HEK293 (cell line): ENCODE results near the gene PMFBP1.

Experiments
- CTCF ChIA-PET: fragments of 350-600 bp; formaldehyde crosslinking; extraction: SDS; loops from one replicate; lab custom pipeline; 2021; ENCODE audit warnings: antibody characterized with exemption; lab: Yijun Ruan, JAX
- POLR2A ChIA-PET: fragments of 300-600 bp; formaldehyde crosslinking; extraction: SDS; loops from one replicate; lab custom pipeline; 2020; ENCODE audit warnings: antibody characterized with exemption, inconsistent platforms; lab: Yijun Ruan, JAX
- H3K27ac ChIP-seq: fragments of 200-500 bp; sonication (Bioruptor generic); 2 replicates; pipeline ENCODE4 v1.5.1; 2014; ENCODE audit warnings: low read depth, low read length, control low read depth, inconsistent platforms; ENCODE audit errors: extremely low read depth
- H3K36me3 ChIP-seq, 2 experiments: fragments of 200-500 bp in 1 of 2; sonication (Bioruptor generic) in 1 of 2; 1 replicate in 1 of 2; 2 replicates in 1 of 2; pipeline ENCODE4 v1.5.1; 2014 to 2017; ENCODE audit warnings: inconsistent platforms in 2 of 2, low read length in 2 of 2; ENCODE audit not compliant: control insufficient read depth in 2 of 2, insufficient read depth in 1 of 2
- H3K4me1 ChIP-seq: fragments of 200-500 bp; sonication (Bioruptor generic); 2 replicates; pipeline ENCODE4 v1.5.1; 2014; ENCODE audit warnings: mild to moderate bottlenecking, low read length, inconsistent platforms; ENCODE audit not compliant: control insufficient read depth, insufficient read depth
- H3K4me3 ChIP-seq: 2 replicates; pipeline ENCODE4 v1.5.1; 2011; ENCODE audit warnings: low read depth, mild to moderate bottlenecking, control low read depth, low read length, moderate library complexity
- H3K9me3 ChIP-seq: fragments of 200-500 bp; sonication (Bioruptor generic); 2 replicates; pipeline ENCODE4 v1.5.1; 2014; ENCODE audit warnings: low read depth, low read length, inconsistent platforms; ENCODE audit not compliant: control insufficient read depth, insufficient read depth
- ZNF624 ChIP-seq: fragments of 450-650 bp; formaldehyde crosslinking; IDR thresholded peaks from 2 replicates; pipeline ENCODE4 v1.5.1; 2017; ENCODE audit warnings: missing biosample characterization, missing genetic modification characterization
- ZNF830 ChIP-seq: fragments of 450-650 bp; IDR thresholded peaks from 2 replicates; pipeline ENCODE4 v1.5.0; 2018; ENCODE audit warnings: missing biosample characterization, missing genetic modification characterization, low read depth, mild to moderate bottlenecking, moderate library complexity
- TF ChIP-seq, protein P1 (sequence below): fragments of 450-650 bp; formaldehyde crosslinking; IDR thresholded peaks from 2 replicates; pipeline ENCODE4 v1.5.1; 2017; ENCODE audit warnings: missing biosample characterization, missing genetic modification characterization
- TF ChIP-seq, protein P2 (sequence below): fragments of 450-650 bp; formaldehyde crosslinking; IDR thresholded peaks from 2 replicates; pipeline ENCODE4 v1.5.1; 2016; ENCODE audit warnings: missing biosample characterization, missing genetic modification characterization
- TF ChIP-seq, protein P3 (sequence below): fragments of 450-650 bp; formaldehyde crosslinking; IDR thresholded peaks from 2 replicates; pipeline ENCODE4 v1.5.1; 2017; ENCODE audit warnings: missing biosample characterization, missing genetic modification characterization
- TF ChIP-seq, protein P4 (sequence below): fragments of 450-650 bp; formaldehyde crosslinking; IDR thresholded peaks from 2 replicates; pipeline ENCODE4 v1.5.1; 2016; ENCODE audit warnings: missing biosample characterization, missing genetic modification characterization

The PMFBP1 gene

DNA sequence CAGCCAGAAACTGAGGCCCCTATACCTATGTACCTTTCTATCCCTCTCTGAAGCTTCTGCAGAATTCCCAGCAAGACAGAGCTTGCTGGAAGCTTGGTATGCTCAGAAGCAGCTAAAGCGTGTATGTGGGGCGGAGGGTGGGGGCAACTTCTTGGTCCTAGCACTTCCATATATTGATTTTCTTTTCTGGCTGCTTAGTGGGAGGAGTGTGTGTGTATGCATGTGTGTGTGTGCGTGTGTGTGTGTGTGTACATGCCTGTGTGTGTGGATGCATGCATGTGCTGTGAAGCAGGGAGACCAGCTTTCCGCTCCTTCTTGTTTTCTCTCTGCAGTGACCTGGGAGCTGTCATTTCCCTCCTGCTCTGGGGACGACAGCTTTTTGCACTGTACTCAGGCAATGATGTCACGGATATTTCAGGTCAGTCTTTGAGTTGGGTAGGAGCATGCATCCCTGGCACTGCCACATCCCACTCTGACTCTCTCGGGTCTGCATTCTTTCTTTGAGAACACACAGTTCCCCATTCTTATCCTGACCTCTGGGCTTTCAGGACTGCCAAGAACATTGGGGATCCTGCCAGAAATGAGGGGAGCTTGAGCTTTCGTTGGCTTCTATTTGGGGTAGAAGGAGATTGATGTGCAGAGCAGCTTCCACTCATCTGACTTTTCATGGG, 98.3 kb downstream of the PMFBP1 start:
- ChIA-PET CTCF (no interaction called here), POLR2A (interaction anchor here (1.2 kb wide), 1 partner anchor 20 kb away, joined by 4 read pairs; the partner anchor contains the start of genes DHX38 and TXNL4B)
- Histone ChIP-seq H3K27ac (no peak overlapping the region), H3K4me1 (no peaks in the 10 kb centered on the region), H3K9me3 (no peaks in the 10 kb centered on the region), H3K4me3 (no peak overlapping the region), H3K36me3 (no peaks in the 10 kb centered on the region)
- TF ChIP-seq ZNF830 (tag by site-specific recombination): no peak
- TF ChIP-seq, protein P1, sequence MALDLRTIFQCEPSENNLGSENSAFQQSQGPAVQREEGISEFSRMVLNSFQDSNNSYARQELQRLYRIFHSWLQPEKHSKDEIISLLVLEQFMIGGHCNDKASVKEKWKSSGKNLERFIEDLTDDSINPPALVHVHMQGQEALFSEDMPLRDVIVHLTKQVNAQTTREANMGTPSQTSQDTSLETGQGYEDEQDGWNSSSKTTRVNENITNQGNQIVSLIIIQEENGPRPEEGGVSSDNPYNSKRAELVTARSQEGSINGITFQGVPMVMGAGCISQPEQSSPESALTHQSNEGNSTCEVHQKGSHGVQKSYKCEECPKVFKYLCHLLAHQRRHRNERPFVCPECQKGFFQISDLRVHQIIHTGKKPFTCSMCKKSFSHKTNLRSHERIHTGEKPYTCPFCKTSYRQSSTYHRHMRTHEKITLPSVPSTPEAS: 0 out of 2 replicates have a peak, but pooled peaks have one; percentile 16

DNA sequence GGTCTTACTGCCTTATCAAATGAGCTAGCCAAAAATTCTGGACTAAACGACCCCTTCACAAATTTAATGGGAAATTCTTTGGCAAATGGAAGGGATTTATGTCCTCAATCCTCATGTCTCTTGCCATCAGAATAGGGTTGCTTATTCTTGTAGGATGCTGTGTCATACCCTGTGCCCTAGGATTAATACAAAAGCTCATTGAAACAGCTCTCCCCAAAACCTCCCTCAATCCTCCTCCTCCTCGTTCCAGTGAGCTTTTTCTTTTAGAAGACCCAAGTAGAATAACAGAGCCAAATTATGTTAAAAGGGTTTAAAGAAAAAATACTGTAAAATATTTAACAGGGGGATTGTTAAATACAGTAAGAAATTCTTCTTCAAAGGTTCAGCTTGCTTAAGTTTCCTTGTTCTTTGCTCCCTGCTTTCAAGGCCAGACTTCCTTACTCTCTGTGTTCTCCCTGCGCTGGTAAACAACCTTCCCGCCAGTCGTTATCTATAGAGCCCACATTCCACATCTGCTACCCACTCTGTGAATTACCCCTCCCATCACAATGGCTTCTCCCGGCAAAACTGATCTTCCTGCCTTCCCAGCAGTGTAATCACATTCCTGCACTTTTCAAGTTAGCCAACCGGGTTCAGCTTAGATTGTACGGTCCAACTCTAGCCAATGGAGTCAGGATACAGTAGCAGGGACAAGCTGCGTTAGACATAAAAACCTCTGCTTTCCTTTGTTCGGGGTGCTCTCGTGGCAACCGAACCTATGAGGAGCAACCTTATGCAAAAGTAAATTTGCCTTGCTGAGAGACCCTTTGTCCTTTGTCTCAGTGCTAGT, 99.2 kb downstream of the PMFBP1 start:
- Histone ChIP-seq H3K4me3 (no peak overlapping the region), H3K27ac (no peak overlapping the region), H3K9me3 (no peaks in the 10 kb centered on the region), H3K36me3 (no peaks in the 10 kb centered on the region), H3K4me1 (no peaks in the 10 kb centered on the region)
- TF ChIP-seq, protein P2, sequence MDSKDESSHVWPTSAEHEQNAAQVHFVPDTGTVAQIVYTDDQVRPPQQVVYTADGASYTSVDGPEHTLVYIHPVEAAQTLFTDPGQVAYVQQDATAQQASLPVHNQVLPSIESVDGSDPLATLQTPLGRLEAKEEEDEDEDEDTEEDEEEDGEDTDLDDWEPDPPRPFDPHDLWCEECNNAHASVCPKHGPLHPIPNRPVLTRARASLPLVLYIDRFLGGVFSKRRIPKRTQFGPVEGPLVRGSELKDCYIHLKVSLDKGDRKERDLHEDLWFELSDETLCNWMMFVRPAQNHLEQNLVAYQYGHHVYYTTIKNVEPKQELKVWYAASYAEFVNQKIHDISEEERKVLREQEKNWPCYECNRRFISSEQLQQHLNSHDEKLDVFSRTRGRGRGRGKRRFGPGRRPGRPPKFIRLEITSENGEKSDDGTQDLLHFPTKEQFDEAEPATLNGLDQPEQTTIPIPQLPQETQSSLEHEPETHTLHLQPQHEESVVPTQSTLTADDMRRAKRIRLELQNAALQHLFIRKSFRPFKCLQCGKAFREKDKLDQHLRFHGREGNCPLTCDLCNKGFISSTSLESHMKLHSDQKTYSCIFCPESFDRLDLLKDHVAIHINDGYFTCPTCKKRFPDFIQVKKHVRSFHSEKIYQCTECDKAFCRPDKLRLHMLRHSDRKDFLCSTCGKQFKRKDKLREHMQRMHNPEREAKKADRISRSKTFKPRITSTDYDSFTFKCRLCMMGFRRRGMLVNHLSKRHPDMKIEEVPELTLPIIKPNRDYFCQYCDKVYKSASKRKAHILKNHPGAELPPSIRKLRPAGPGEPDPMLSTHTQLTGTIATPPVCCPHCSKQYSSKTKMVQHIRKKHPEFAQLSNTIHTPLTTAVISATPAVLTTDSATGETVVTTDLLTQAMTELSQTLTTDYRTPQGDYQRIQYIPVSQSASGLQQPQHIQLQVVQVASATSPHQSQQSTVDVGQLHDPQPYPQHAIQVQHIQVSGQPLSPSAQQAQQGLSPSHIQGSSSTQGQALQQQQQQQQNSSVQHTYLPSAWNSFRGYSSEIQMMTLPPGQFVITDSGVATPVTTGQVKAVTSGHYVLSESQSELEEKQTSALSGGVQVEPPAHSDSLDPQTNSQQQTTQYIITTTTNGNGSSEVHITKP (tag by site-specific recombination): 0 out of 2 replicates have a peak, but pooled peaks have one; percentile 10
- TF ChIP-seq, protein P3, sequence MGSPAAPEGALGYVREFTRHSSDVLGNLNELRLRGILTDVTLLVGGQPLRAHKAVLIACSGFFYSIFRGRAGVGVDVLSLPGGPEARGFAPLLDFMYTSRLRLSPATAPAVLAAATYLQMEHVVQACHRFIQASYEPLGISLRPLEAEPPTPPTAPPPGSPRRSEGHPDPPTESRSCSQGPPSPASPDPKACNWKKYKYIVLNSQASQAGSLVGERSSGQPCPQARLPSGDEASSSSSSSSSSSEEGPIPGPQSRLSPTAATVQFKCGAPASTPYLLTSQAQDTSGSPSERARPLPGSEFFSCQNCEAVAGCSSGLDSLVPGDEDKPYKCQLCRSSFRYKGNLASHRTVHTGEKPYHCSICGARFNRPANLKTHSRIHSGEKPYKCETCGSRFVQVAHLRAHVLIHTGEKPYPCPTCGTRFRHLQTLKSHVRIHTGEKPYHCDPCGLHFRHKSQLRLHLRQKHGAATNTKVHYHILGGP (tag by site-specific recombination): no peak
- TF ChIP-seq, protein P4, sequence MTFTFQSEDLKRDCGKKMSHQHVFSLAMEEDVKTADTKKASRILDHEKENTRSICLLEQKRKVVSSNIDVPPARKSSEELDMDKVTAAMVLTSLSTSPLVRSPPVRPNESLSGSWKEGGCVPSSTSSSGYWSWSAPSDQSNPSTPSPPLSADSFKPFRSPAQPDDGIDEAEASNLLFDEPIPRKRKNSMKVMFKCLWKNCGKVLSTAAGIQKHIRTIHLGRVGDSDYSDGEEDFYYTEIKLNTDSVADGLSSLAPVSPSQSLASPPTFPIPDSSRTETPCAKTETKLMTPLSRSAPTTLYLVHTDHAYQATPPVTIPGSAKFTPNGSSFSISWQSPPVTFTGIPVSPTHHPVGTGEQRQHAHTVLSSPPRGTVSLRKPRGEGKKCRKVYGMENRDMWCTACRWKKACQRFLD: no peak
- no peak for TF ChIP-seq ZNF624 (tag by site-specific recombination)
- ChIA-PET POLR2A (interaction anchor here (1.2 kb wide), 1 partner anchor 21 kb away, joined by 4 read pairs; the partner anchor contains the start of genes DHX38 and TXNL4B), CTCF (interaction anchor here (1.1 kb wide), 1 partner anchor 27 kb away, joined by 3 read pairs; no protein-coding TSS in a partner anchor)
